NCI-H146 (cell line): Measurements from ENCODE around the gene PKDCC.
A peak's percentile ranks its signal among the peaks of the same experiment; 100 is the strongest.

Experiments used
- DNase-seq: peaks from one replicate; lab custom pipeline; 2025; lab: John Stamatoyannopoulos, UW

The PKDCC gene

DNA sequence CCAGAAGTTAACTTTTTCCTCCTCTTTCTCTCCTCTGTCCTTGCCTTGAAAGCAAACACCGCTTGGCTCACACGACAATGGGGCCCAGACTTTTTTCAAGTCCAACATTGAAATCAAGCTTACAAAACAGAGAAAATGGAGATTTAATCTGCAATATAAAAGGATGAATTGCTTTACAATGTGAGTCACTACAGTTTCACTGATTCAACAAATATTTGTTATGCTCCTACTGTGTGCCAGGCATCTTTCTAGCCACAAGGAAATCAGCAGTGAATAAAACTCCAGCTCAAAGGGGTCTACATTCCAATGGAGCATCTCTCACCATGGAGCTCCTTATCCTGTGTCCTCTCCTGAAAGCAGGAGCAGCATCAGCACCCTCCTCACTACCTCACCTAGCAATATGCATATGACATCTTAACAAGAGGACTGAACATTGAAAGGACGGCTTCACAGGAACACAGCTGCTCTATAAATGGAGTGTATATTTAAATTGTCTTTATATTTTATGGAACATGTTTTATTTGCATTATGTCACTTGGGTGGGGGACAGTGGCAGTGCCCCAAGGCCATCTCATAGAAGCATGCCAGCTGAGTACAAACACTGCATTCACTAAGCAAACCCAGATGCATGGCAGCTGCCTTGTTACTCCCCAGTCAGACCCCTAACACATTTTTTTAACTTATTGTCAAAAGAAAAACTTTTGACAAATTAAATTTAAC, 39.5 kb downstream of the PKDCC start:
- DNase-seq: no peak

DNA sequence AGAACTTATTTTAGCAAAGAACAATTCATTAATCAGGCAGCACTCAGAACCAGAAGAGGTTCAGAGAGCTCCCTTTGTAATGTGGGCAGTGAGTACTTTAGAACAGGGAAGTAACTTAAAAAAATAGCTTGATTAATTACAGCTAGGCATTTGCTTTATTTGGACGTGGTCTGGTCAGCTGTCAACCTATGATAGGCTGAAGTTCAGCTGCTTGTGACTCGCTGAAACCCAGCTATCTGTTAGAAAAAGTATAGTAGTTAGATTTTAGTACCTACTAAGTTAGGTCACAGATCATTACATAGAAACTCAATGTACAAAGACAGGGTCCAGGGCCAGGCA, 40.0 kb downstream of the PKDCC start:
- DNase-seq: no peak

DNA sequence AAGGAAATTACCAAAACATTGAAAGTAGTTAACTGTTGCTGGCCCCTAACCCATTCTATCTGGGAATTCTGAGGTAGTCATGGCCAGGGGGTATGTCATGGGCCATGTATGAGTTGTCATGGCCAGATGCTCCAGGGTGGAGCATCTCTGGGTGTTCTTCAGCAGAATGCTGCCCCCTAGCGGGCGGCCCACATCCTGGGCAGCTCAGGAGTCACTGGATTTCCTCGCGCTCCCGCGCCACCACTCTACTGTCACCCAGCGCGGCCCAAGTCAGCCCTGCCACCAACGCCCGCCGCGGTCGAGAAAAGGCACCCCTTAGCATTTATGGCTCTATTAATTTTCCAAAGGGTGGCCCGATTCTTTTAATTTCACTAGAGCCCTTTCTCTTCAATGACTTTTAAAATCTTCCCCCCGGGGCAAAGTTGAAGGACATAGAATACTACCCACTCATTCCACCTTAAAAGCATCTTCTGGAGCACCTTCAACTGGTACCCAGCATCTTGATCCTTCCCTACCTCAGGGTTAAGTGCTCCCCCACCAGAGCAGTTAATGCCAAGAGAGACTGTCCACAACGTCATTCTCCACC, 41.6 kb downstream of the PKDCC start:
- peak; percentile 50 for DNase-seq

DNA sequence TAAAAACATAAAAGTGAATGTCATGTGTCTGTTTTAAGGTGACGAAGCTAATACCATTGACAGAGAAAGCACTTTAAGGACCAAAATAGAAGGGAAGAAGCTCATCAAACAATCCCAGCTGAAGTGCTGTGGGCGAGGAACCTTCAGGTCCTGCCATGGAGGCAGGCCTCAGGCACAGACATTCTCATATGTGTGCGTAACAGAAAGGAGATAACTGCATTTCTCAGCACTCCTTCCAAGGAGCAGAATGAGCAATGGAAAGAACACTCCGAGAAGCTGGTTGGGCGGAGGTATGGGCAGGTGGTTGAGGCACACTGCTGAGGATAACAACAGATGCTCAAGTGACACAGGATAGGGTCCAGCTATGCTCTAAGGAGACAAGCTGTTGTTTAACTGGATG, 42.4 kb downstream of the PKDCC start:
- no peak for DNase-seq

DNA sequence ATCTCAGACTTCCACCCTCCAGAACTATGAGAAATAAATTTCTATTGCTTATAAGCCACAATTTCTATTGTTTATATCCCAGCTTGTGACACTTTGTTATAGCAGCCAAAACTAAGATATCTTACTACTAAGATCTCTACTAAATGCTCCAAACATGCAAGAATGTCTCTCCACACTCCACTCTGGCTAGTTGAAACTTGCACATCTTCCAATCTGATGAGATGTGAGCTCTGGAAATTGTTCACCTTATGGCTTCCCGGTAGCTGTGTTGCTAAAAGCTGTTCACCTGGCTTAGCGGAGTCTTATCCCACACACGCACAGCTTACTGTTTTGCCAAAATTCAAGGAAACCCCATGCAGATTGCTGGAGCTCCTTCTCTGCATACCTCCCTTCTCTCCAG, 43.9 kb downstream of the PKDCC start:
- DNase-seq: no peak

DNA sequence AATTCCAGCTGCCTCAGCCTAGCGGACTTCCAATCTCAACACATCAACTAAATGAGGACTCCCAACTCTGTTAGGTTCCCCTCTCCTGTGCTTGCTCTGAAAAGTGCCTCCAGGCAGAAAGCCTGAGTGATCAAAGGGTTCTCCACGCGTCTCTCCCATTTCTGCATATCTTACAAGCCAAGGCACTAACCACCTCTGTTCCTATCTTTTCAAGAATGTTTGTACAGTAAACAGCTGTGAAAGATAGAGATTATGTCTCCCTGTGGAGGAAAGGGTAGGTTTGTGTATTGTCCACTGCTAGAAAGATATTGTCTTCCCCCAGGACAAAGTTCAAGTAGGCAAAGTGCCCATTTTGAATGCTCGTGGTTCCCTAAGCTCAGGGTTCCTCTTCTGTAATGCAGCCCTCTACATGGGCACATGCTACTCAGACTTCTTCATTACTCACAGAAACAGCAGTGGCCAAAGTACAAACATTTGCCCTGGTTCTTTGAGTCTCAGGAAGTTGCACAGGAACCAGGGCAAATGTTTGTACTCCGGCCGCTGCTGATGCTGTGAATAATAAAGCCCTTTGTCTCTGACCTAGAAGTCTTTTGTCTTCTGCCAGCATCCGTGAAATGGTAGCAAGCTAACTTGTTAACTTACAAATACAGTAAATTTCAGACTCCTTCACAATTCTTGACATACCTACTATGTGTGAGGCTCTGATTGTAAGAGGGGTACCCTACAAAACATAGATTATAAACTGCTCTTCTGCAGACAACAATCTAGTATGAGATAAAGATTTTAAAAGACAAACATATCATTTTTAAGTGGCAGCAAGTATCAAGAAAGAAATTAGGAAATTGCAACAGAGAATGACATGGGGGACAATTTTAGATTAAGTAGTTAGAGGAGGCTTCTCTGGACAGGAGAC, 44.5 kb downstream of the PKDCC start:
- DNase-seq: peak; percentile 60

DNA sequence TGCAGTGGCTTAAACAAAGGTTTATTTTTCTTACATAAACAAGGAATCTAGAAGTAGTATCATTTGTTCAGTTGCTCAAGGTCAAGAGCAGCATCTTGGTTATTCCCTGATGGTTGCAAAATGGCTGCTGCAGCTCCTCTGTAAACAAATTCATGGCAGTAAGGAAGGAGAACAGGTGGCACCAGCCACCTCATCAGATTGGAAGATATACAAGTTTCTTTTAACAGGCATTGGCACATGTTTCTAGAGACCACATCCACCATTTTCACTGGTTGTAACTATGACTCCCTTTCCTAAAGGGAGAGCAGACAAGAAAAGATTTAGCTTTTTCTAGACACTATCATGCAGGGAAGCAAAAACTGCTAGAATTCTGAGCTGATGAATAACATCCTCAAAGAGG, 46.3 kb downstream of the PKDCC start:
- no peak for DNase-seq

DNA sequence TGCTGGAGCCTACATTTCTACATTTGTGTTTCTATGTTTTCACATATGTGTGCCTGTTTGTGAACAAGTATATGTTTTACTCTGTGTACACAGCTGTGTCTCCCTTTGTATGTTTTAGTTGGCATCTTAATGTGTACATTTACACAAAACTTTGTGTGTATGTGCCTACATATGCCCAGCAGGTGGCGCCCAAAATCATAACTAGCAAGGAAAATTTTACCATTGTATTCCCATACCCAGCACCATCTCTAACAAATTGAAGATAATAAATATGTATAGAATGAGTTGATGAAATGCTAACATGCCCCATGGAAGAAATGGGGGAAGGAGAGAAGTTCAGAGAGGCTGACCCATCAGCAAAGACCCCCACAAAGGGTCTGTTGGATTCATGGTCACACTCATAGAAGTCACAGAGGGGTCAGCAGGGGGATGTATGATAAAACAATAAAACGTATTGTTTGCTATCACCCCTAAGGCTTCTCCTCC, 48.1 kb downstream of the PKDCC start:
- DNase-seq: peak; percentile 83

DNA sequence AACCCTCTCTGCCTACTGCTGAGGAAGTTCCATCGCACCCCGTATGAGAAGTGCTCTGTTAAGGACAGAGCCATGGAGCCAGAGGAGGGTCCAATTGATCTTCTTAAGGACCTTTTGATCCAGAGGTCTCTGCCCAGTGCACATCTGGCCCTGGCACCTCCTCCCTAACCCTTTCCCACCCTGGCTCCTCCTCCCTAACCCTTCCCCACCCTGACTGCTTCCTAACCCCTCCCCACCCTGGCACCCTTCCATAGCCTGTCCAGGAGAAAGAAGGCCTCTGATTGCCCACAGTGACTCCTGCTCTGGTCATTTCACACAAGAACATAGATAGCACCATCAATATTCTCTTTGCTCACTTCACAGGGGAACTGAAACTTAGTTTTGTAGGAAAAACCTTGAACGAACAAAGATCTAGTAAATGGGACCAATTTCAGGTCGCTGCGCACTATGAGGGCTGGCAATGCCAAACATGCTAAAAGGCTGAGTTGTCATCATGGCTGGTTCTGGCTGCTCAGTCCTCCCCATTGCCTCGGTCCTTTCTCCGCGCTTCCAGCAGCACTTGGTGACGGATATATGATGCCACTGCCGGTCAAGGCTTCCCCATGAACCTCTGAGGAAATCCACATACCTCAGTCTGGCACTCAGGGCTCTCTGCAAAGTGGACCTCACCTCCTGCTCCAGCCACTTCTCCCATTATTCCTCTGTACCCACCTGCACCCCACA, 49.2 kb downstream of the PKDCC start:
- no peak for DNase-seq

DNA sequence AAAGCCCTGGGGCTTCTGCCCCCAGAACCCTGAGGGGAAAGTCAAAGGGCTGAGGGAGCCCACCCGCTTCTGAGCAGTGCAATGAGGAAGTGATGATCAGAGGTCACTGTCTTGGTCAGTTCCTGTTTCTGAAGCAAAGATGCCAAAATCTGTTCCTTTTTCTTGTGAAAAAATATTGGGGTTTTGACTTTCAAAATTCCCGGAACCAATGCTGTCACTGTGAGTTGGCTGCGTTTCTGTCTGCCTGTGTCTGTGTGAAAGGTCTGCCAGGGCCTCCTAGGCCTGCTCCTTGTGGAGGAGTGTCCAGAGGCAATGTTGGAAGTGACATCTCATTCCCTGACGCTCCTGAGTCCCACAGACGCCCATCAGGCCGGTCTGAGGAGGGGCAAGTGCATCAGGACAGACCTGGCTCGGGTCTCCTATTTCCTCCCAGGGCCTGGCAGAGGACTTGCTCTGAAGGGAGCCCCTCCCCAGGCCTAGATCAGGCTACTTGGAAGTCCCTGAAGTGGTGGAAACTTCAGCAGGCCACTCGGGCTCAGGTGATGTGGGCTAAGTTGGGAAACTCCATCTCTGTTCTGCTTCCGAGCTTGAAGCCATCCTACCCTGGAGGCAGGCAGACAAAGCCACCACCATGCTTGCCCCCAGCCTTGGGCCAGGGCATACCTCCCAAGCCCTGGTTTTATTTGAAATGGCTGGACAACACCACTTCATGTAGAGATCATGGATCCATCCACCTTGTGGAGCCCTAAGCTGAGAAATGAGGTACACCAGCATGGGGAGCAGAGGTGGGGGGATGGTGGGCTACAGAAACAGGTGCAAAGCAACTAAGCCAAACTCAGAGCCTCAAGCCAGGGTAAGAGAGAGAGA, 51.0 kb downstream of the PKDCC start:
- no peak for DNase-seq

DNA sequence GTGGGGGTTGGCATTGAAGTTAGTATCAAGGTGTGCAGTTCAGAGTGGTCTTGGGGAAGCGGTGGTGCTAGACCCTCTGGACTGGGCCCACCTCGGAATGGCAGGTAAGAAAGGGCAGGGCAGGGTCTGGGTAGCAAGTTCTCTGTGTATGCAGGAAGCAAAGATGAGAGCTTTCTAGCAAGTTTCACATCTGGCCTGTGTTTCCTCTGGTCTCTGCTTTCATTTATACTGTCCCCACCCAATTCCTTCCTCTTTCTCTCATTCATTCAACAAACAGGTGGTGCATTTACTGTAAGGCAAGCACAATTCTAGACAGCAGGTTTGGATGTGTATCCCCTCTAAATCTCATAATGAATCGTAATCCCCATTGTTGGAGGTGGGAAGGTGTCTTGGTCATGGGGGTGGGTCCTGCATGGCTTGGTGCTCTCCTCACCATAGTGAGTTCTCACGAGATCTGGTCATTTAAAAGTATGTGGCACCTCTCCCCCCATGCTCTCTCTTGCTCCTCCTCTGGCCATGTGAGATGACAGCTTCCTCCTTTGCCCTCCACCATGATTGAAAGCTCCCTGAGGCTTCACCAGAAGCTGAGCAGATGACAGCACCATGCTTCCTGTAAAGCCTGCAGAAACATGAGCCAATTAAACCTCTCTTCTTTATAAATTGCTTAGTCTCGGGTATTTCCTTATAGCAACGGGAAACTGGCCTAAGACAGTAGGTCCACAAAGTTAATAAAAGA, 51.8 kb downstream of the PKDCC start:
- no peak for DNase-seq

DNA sequence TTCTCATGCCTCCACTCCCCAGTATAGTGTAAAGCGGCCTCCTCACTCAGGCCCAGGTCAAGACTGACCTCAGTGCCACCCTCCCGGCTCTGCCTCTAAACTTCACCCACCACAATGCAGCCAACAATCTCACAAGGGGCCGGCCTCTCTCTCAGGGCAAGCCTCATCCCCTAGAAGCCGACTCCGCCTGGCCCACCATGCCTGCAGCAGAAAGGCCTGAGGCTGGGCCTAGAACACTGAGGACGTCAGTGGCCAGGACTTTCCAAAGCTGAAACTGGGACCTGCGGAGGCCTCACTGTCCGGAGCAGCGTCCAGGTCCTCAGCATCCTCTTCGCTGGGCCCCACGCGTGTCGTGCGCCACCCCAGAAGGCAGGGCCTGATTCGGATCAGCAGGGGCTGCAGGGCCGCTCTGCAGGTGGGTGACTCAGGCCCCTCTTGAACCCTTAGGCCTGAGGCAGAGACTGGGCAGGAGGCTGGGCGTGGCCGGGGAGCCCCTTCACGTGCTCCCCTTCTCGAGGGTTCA, 52.9 kb downstream of the PKDCC start:
- DNase-seq: no peak

DNA sequence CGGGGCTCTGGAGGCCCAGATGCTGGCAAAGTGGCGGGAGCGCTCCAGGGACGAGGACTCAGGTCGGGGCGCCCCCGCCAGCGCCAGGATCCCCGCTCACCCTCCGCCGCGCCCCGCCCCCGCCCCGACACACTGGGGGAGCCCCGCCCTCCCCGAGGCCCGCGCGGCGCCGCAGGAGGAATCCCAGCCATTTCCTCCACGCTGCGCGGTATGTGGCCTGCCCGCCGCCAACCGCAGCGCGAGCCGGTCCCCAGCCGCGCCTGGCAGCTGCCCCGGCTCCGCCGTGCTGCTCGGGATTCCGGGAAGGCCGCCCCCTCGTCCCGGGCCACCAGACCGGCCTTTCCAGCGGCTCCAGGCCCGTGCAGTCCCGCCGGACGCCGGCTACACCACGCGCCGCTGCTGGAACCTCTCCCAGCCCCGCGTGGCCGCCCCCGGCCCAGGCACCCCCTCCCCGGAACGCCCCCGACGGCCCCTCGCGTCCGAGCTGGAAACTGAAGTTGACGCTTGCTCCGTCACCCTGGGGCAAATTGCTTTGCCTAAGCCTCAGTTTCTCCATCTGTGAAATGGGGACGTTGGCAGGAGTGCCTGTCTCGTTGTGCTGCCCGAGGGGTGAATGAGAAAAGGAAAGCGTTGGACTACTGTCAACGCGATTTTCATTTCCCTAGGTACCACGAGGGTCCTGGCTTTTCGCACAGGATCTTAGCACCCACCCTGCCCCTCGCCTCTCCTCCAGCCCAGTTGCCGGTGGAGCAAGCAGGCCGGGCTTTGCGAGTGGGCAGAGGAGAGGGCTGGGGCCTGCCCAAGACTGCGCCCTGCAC, 53.6 kb downstream of the PKDCC start:
- no peak for DNase-seq

DNA sequence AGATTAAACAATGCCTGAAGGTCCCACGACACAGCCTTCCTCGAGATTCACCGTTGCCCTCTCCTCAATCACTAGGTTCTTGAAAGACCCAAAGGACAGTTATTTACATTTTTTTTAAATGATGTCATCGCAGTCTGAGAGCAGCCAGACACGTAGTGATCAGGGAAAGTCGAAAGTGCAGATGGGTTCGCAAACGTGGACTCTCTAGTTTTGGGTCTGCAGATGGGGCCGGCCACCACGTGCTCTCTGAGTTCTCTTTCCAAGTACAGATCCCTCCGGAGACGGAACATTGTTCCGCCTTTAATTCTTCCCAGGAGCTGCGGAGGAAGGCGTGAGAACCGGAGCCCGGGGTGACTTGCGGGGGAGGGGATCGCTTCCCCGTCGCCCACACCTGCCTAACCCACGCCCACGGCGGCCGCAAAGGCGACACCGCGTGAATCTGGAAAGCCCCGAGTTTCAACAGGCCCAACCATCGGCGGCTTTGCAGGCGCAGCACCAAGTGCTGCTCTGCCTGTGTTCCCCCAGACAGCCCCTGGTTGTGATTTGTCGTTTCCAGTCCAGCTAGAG, 54.3 kb downstream of the PKDCC start:
- DNase-seq: no peak

DNA sequence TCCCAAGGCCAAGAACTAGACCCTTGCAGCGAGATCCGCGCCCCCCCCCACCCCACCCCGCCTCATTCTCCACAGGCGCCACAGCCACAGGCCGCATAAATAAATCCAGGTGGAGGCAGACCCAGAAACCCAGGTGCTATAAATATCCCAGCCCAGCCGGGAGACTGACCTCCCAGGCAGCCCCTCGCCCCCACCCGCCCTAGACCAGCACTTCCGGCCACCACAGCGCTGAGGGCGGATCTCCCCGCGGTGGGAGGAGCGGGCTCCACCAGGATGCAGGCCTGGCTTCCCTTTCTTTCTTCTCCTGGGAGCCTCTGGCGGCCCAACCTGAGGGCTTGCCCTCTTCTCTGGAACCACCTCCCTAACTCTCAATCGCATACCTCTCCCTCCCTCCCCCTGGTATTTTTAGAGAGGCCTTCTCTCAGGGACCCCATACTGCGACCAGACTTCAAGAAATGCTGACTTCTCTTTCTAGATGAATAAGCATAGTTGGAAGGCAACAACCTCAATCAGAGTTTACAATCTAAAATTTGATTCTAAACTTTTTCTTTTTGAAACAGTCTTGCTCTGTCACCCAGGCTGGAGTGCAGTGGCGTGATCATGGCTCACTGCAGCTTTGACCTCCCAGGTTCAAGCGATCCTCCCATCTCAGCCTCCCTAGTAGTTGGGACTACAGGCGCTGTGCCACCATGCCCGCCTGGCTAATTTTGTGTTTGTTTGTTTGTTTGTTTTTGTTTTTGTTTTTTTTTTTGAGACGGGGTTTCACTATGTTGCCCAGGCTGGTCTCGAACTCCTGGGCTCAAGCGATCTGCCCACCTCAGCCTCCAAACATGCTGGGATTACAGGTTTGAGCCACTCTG, 55.0 kb downstream of the PKDCC start:
- DNase-seq: peak; percentile 73

DNA sequence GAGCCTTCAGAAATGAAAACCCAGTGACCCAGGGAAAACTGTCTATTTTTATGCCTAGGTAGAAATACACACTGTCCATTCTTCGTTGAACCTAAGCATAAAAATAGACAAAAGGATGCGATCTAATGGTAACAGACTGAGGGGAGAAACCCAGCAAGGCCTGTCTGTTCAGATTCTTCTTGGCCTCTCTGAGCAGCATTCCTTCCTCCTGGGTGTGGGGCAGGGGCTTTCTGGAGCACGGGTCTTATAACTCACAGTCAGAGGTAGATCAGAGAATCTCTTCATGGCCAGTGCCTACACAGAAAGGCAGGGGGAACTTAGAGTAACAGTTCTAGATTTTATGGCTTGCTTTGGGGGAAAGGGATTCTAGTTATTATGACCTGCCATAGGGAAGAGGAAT, 56.0 kb downstream of the PKDCC start:
- DNase-seq: no peak

DNA sequence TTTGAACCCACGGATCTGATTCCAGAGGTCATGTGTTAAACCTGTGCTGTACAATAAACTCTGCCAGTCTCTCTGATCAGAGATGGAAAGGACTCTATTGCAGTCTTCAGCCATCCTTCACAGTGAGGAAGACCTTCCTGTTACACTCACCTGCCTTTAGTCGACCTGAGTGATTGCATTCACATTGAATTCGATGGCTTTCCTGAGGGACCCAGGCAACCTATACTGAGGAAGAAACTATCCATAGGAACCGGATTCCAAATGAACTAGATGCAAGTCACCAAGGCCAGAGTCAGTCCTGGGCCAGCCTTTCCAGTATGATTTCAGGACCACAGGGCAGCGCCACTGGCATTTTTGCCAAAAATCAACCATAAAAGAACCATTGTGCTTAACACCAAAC, 56.8 kb downstream of the PKDCC start:
- DNase-seq: no peak
